Gastroesophageal sphincter (tissue), 3 donors: Measurements from ENCODE around the gene ATP5F1C.

Source experiments
- CTCF ChIP-seq, 4 experiments: fragments of 200-600 bp in 2 of 4; fragments of 450-650 bp in 2 of 4; sonication (generic) in 1 of 4; IDR thresholded peaks; one replicate each; pipeline ENCODE4 v1.5.1; 2017 to 2019; ENCODE audit warnings: antibody characterized with exemption in 4 of 4, mild to moderate bottlenecking in 2 of 4, moderate library complexity in 2 of 4
- EP300 ChIP-seq: sonication (generic); formaldehyde crosslinking; IDR thresholded peaks from one replicate; pipeline ENCODE4 v1.6.1; 2017; ENCODE audit warnings: antibody characterized with exemption, mild to moderate bottlenecking
- POLR2A ChIP-seq, 2 donors: fragments of 450-650 bp; IDR thresholded peaks; one replicate each; pipeline ENCODE4 v1.6.1; 2017; ENCODE audit warnings: antibody characterized with exemption in 2 of 2, mild to moderate bottlenecking in 2 of 2, moderate library complexity in 1 of 2
- POLR2AphosphoS5 ChIP-seq: sonication (generic); formaldehyde crosslinking; IDR thresholded peaks from one replicate; pipeline ENCODE4 v1.6.1; 2017; ENCODE audit warnings: antibody characterized with exemption

DNA sequence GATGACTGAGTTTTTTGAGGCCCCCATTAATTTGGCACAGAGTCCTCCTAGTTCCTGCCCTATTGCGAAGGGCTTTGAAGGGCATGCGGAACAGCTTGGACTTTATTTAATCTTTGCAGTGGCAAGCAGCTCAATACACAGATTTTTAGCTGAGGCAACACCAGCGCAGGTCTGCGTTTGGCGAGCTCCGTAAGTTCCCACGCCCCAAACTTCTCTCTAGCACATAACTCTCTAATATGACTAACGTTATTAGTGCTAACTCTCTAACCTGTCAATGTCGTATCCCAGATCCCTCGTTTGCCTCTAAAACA, 30.0 kb downstream of the ATP5F1C start:
- TF ChIP-seq EP300 (no peak), CTCF (IDR thresholded peaks at IDR 0.05) (no peak), POLR2A (IDR thresholded peaks at IDR 0.05) (no peak), POLR2AphosphoS5 (no peak)
